GM12878 (cell line): ENCODE results near the gene GRM7. TPM values are rescaled to one million over a fixed set of nuclear protein-coding genes. Genes with fewer than 3 reads are reported as not detected.

Experiments
- ATAC-seq: fragments of 200-7000 bp; cut with Tn5 transposase; 3 replicates; pipeline ENCODE4 v1.9.1; 2020; ENCODE audit warnings: mild to moderate bottlenecking, moderate library complexity
- BruUV-seq: library from RNA; stranded (reverse); fragments of 400-500 nt; replicated peaks from 2 replicates; lab custom pipeline; 2021; lab: Mats Ljungman, UMichigan
- CTCF ChIA-PET: fragments of 300-600 bp; sonication (Branson Sonifier 250); formaldehyde crosslinking; extraction: SDS; loops from one replicate; lab custom pipeline; 2021; ENCODE audit warnings: inconsistent platforms; lab: Yijun Ruan, JAX
- POLR2A ChIA-PET: fragments of 350-600 bp; formaldehyde crosslinking; extraction: SDS; loops from one replicate; lab custom pipeline; 2021; ENCODE audit warnings: inconsistent platforms; lab: Charles Lee
- RAD21 ChIA-PET: fragments of 300-600 bp; sonication (Branson Sonifier 250); formaldehyde crosslinking; loops from one replicate; lab custom pipeline; 2023; ENCODE audit warnings: antibody characterized with exemption; ENCODE audit not compliant: unreplicated experiment; lab: Charles Lee
- SMC1A ChIA-PET: fragments of 300-600 bp; sonication (Branson Sonifier 250); formaldehyde crosslinking; loops from one replicate; lab custom pipeline; 2023; ENCODE audit not compliant: unreplicated experiment, uncharacterized antibody; lab: Charles Lee
- DNase-seq: peaks from one replicate; pipeline ENCODE4 v3.0.0-alpha.2; 2011; ENCODE audit warnings: low read depth, low spot score
- FAIRE-seq: peaks from 3 replicates; lab custom pipeline; 2011; peaks lifted over from hg19 to GRCh38; lab: Jason Lieb, UNC
- H2AFZ ChIP-seq: 2 replicates; pipeline ENCODE4 v1.6.0; 2011; ENCODE audit warnings: low read depth, low read length, control low read depth; ENCODE audit not compliant: control insufficient read depth
- H3K27ac ChIP-seq: 2 replicates; pipeline ENCODE4 v1.5.1; 2011; ENCODE audit warnings: control low read depth; ENCODE audit not compliant: control insufficient read depth, insufficient read depth
- H3K27me3 ChIP-seq, 2 experiments: replicated peaks in 1 of 2; 2 replicates each; pipeline versions ENCODE4 v1.6.0 to v1.6.1; 2011; ENCODE audit warnings: low read length in 1 of 2; ENCODE audit not compliant: control insufficient read depth in 2 of 2, insufficient read depth in 2 of 2
- H3K36me3 ChIP-seq, 2 experiments: 2 replicates each; pipeline ENCODE4 v1.5.1; 2011; ENCODE audit warnings: low read length in 1 of 2; ENCODE audit not compliant: control insufficient read depth in 2 of 2, insufficient read depth in 2 of 2
- H3K4me1 ChIP-seq: 2 replicates; pipeline ENCODE4 v1.6.1; 2011; ENCODE audit warnings: mild to moderate bottlenecking, low read length, moderate library complexity, mixed read lengths; ENCODE audit not compliant: control insufficient read depth, insufficient read depth
- H3K4me2 ChIP-seq: 2 replicates; pipeline ENCODE4 v1.6.0; 2011; ENCODE audit warnings: control low read depth; ENCODE audit not compliant: control insufficient read depth, insufficient read depth
- H3K4me3 ChIP-seq: fragments of 200-600 bp; sonication (generic); 2 replicates; pipeline ENCODE4 v1.5.1; 2016
- H3K79me2 ChIP-seq: 2 replicates; pipeline ENCODE4 v1.6.0; 2011; ENCODE audit warnings: low read length; ENCODE audit not compliant: control insufficient read depth, insufficient read depth
- H3K9ac ChIP-seq: 2 replicates; pipeline ENCODE4 v1.8.0; 2011; ENCODE audit warnings: low read length, control low read depth, mixed read lengths; ENCODE audit not compliant: control insufficient read depth, insufficient read depth
- H3K9me3 ChIP-seq: replicated peaks from 3 replicates; pipeline ENCODE4 v1.5.1; 2011; ENCODE audit warnings: mild to moderate bottlenecking, low read length; ENCODE audit not compliant: control insufficient read depth, insufficient read depth
- H4K20me1 ChIP-seq: 2 replicates; pipeline ENCODE4 v1.6.0; 2011; ENCODE audit not compliant: control insufficient read depth, insufficient read depth
- HSF1 ChIP-seq: fragments of 150-350 bp; IDR thresholded peaks from 2 replicates; pipeline ENCODE4 v1.6.1; 2014; ENCODE audit warnings: mild to moderate bottlenecking, low read depth, low read length
- MEF2B ChIP-seq: fragments of 450-650 bp; IDR thresholded peaks from 2 replicates; pipeline ENCODE4 v1.6.1; 2018; ENCODE audit warnings: mild to moderate bottlenecking, moderate library complexity; ENCODE audit not compliant: partially characterized antibody, poor library complexity, severe bottlenecking
- POLR2AphosphoS2 ChIP-seq: IDR thresholded peaks from 2 replicates; pipeline ENCODE4 v1.6.1; 2011; ENCODE audit warnings: low read depth, mild to moderate bottlenecking, low read length, improper control_type of control experiment, moderate library complexity
- POU2F2 ChIP-seq: IDR thresholded peaks from 3 replicates; pipeline ENCODE4 v1.6.1; 2011; ENCODE audit warnings: low read depth, mild to moderate bottlenecking, low read length, borderline replicate concordance
- SPI1 ChIP-seq: IDR thresholded peaks from 2 replicates; pipeline ENCODE4 v1.6.1; 2011; ENCODE audit warnings: low read depth, mild to moderate bottlenecking, low read length, moderate library complexity, borderline replicate concordance; ENCODE audit not compliant: insufficient read depth
- ZNF24 ChIP-seq: fragments of 450-650 bp; IDR thresholded peaks from 2 replicates; pipeline ENCODE4 v1.6.1; 2017; ENCODE audit warnings: antibody characterized with exemption, mild to moderate bottlenecking
- WGBS: methylation state at CpG from one replicate; pipeline ENCODE4 v1.1.6; 2016; ENCODE audit warnings: low lambda C conversion rate; ENCODE audit not compliant: insufficient replicate concordance, insufficient coverage; ENCODE audit errors: missing lambda C conversion rate; 5-methylcytosine and 5-hydroxymethylcytosine counted together
- in situ Hi-C: fragments of 300-500 bp; cut with MboI; formaldehyde crosslinking; loops from 9 replicates; pipeline ENCODE4 v1.14.3; 2018; ENCODE audit warnings: mixed read lengths
- intact Hi-C: fragments of 100-400 bp; cut with micrococcal nuclease; formaldehyde crosslinking; loops from one replicate; pipeline ENCODE4 v1.14.2; 2022; ENCODE audit not compliant: unreplicated experiment
- polyA plus RNA-seq, 11 experiments: library from polyadenylated mRNA; depleted of rRNA in 4 of 11; unstranded in 6 of 11; stranded (reverse) in 5 of 11; fragments of >200 nt; fragmentation: Nextera tagmentation in 4 of 11; fragmentation: Illumina TruSeq in 1 of 11; extraction: Ambion mirVana in 4 of 11; extraction: Trizol in 1 of 11; gene quantifications; 1 replicate in 1 of 11; 2 replicates in 10 of 11; pipeline versions ENCODE4 v1.2.1 to v1.2.3, GENCODE V29; 2011 to 2016; ENCODE audit warnings: inconsistent platforms in 2 of 11, missing spikeins in 2 of 11, low read depth in 1 of 11
- total RNA-seq, 4 experiments: library from RNA; depleted of rRNA in 3 of 4; stranded (reverse); fragments of >200 nt in 3 of 4; fragmentation: Illumina TruSeq in 1 of 4; extraction: Trizol in 1 of 4; gene quantifications; 2 replicates each; pipeline versions ENCODE4 v1.2.1 to v1.2.3, GENCODE V29; 2013 to 2021

The GRM7 gene
- total and polyA plus RNA-seq, 10 of the 15 experiments (the other 5 are each of a cell fraction or from before 2014, with no cell fraction given) = not detected

GRCh38 chr3:7207125-7207524 is 346.2 kb downstream of the GRM7 start:
- TF ChIP-seq MEF2B (no peak), POLR2AphosphoS2 (no peak), POU2F2 (0 out of 3 replicates have a peak, but pooled peaks have one; percentile 13), SPI1 (no peak)
- TF ChIP-seq, all 136 proteins: peak for 1
- Histone ChIP-seq H3K4me2 (no peak overlapping the region), H3K9me3 (no peaks in the 10 kb centered on the region; the same call in 2 of the 3 replicates), H3K9ac (no peak overlapping the region), H3K27me3 (no peaks in the 10 kb centered on the region), H3K4me1 (no peaks in the 10 kb centered on the region), H3K27ac (no peak overlapping the region), H4K20me1 (no peaks in the 10 kb centered on the region), H3K36me3 (no peaks in the 10 kb centered on the region; a peak in 1 of 4 replicates), H2AFZ (peak overlapping the region; percentile 47), H3K79me2 (no peaks in the 10 kb centered on the region), H3K4me3 (no peak overlapping the region)
- RAD21 ChIA-PET = interaction anchor here (0.8 to 3.0 kb wide), 2 partner anchors 10 to 68 kb away, joined by 3 to 11 read pairs; no protein-coding TSS in a partner anchor
- DNase-seq (no peak), ATAC-seq (no peak), FAIRE-seq (no peak)
- no TSS peak for BruUV-seq
- POLR2A ChIA-PET = interaction anchor here (1.2 kb wide), 1 partner anchor 9 kb away, joined by 3 read pairs; no protein-coding TSS in a partner anchor
- CTCF ChIA-PET = interaction anchor here (0.6 to 1.3 kb wide), 2 partner anchors 11 to 532 kb away, joined by 3 to 5 read pairs; no protein-coding TSS in a partner anchor
- 80% methylated on average over 5 of the region's 5 CpGs for WGBS
- in situ Hi-C loops = no loop called here
- SMC1A ChIA-PET = interaction anchor here (0.8 to 3.4 kb wide), 5 partner anchors 10 to 311 kb away, joined by 3 to 11 read pairs (median 4); no protein-coding TSS in a partner anchor
- intact Hi-C loops = loop anchor here (5.0 kb wide), 1 partner anchor 65 kb away; no protein-coding TSS in a partner anchor

GRCh38 chr3:7207928-7208327 is 347.0 kb downstream of the GRM7 start:
- Histone ChIP-seq H3K9ac (no peak overlapping the region), H3K27ac (no peak overlapping the region), H3K79me2 (no peaks in the 10 kb centered on the region), H2AFZ (no peak overlapping the region)
- TF ChIP-seq HSF1 (no peak), ZNF24 (peak; percentile 95)
- TF ChIP-seq, all 136 proteins: peak for 1
- in situ Hi-C loops (no loop called here), intact Hi-C loops (loop anchor here (5.0 kb wide), 1 partner anchor 64 kb away; no protein-coding TSS in a partner anchor)
- FAIRE-seq = no peak
- Histone ChIP-seq H3K36me3 (no peaks in the 10 kb centered on the region; a peak in 1 of 4 replicates), H3K4me3 (no peak overlapping the region), H3K4me2 (no peak overlapping the region), H4K20me1 (no peaks in the 10 kb centered on the region), H3K4me1 (no peaks in the 10 kb centered on the region), H3K27me3 (no peaks in the 10 kb centered on the region), H3K9me3 (no peaks in the 10 kb centered on the region; the same call in 2 of the 3 replicates)
- DNase-seq = no peak
- ChIA-PET CTCF (no interaction called here), RAD21 (no interaction called here), POLR2A (no interaction called here), SMC1A (no interaction called here)
- BruUV-seq = no TSS peak
- WGBS = 8% methylated on average over 2 of the region's 2 CpGs
- no peak for ATAC-seq
